Measurements from ENCODE around the gene SAFB2.

- TF ChIP-seq ZBTB33 (CRISPR knock-in tag; IDR thresholded peaks at IDR 0.05) (no peak), DZIP1 (CRISPR knock-in tag; IDR thresholded peaks at IDR 0.05) (no peak), ZNF572 (CRISPR knock-in tag; IDR thresholded peaks at IDR 0.05) (no peak), ZNF274 (CRISPR knock-in tag; IDR thresholded peaks at IDR 0.05) (no peak)
These were observed 15.4 kb upstream of the SAFB2 start for GRCh38 chr19:5637971-5638370.
